Measurements from ENCODE around the gene ARL2BP. TPM values are rescaled to one million over a fixed set of nuclear protein-coding genes. Genes with fewer than 3 reads are reported as not detected.
A peak's percentile ranks its signal among the peaks of the same experiment; 100 is the strongest.

The ARL2BP gene
- total and polyA plus RNA-seq, 2 of the 13 experiments (the other 11 are each of a cell fraction or from before 2014, with no cell fraction given): 64.3 to 67.6 TPM

DNA sequence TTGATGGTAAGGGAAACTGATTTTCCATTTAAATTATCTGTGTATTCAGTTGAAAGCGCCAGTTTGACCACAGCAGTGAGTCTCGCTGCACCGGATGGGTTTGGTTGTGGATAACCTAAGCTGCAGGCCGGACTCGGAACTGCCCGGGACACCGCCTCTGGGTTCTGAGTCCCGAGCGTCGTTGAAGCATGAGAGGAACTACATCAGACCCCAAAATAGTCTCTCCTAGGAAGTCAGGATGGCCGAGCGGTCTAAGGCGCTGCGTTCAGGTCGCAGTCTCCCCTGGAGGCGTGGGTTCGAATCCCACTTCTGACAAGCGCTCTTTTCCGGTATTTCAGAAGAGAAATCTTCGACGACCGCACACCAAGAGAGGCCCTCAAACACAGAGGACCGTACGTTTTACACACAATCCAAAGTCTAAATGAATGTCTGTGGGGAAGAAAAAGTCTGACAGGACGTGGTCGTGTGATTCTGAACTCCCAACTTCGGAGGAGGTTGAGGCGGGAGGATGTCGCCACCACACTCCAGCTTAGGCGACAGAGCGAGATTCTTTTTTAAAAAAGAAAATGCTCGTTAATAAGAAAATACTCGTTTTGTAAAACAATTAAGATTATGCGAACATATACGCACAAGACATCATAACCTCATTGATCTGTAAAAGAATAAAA lies 54.8 kb downstream of the ARL2BP start (continued):
- TF ChIP-seq, protein P1, sequence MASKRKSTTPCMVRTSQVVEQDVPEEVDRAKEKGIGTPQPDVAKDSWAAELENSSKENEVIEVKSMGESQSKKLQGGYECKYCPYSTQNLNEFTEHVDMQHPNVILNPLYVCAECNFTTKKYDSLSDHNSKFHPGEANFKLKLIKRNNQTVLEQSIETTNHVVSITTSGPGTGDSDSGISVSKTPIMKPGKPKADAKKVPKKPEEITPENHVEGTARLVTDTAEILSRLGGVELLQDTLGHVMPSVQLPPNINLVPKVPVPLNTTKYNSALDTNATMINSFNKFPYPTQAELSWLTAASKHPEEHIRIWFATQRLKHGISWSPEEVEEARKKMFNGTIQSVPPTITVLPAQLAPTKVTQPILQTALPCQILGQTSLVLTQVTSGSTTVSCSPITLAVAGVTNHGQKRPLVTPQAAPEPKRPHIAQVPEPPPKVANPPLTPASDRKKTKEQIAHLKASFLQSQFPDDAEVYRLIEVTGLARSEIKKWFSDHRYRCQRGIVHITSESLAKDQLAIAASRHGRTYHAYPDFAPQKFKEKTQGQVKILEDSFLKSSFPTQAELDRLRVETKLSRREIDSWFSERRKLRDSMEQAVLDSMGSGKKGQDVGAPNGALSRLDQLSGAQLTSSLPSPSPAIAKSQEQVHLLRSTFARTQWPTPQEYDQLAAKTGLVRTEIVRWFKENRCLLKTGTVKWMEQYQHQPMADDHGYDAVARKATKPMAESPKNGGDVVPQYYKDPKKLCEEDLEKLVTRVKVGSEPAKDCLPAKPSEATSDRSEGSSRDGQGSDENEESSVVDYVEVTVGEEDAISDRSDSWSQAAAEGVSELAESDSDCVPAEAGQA (IDR thresholded peaks at IDR 0.05; ENCODE audit: low read depth): peak; percentile 68; the same call in 1 of the 2 replicates
- TF ChIP-seq, protein P1 (CRISPR knock-in tag; IDR thresholded peaks at IDR 0.05; ENCODE audit: borderline replicate concordance): no peak; the same call in 1 of the 2 replicates
- TF ChIP-seq ZFP36L2 (CRISPR knock-in tag; IDR thresholded peaks at IDR 0.05) (no peak; the same call in 1 of the 2 replicates), REL (CRISPR knock-in tag; conservative IDR thresholded peaks at IDR 0.05) (no peak), JUND (CRISPR knock-in tag; IDR thresholded peaks at IDR 0.05) (no peak), FOXO1 (CRISPR knock-in tag; IDR thresholded peaks at IDR 0.05) (peak; percentile 65), ZNF607 (CRISPR knock-in tag; IDR thresholded peaks at IDR 0.05; ENCODE audit: borderline replicate concordance) (peak; percentile 79), ZSCAN22 (CRISPR knock-in tag; IDR thresholded peaks at IDR 0.05) (no peak), ETV5 (CRISPR knock-in tag; IDR thresholded peaks at IDR 0.05; ENCODE audit: borderline replicate concordance) (peak; percentile 89), RAD51 (IDR thresholded peaks at IDR 0.05; ENCODE audit: borderline replicate concordance) (no peak), RFX1 (IDR thresholded peaks at IDR 0.05) (no peak), ZNF367 (CRISPR knock-in tag; IDR thresholded peaks at IDR 0.05; ENCODE audit: borderline replicate concordance) (0 out of 2 replicates have a peak, but pooled peaks have one; percentile 28), ZNF737 (CRISPR knock-in tag; IDR thresholded peaks at IDR 0.05; ENCODE audit: borderline replicate concordance) (0 out of 2 replicates have a peak, but pooled peaks have one; percentile 17), ZFP37 (CRISPR knock-in tag; IDR thresholded peaks at IDR 0.05; ENCODE audit: borderline replicate concordance) (peak; percentile 31; the same call in 1 of the 2 replicates), SNAPC2 (CRISPR knock-in tag; IDR thresholded peaks at IDR 0.05) (no peak), ZFX (CRISPR knock-in tag; IDR thresholded peaks at IDR 0.05; ENCODE audit: low read depth) (peak; percentile 67), FOXJ3 (CRISPR knock-in tag; IDR thresholded peaks at IDR 0.05; ENCODE audit: borderline replicate concordance) (no peak; the same call in 1 of the 2 replicates), MEIS1 (CRISPR knock-in tag; IDR thresholded peaks at IDR 0.05; ENCODE audit: borderline replicate concordance) (peak; percentile 15; the same call in 1 of the 2 replicates), NR2F1 (CRISPR knock-in tag; IDR thresholded peaks at IDR 0.05) (peak in 1 of 2 experiments; percentile 45; a peak in 1 of 4 replicates), MXI1 (IDR thresholded peaks at IDR 0.05; ENCODE audit: borderline replicate concordance, low read depth, low read length) (peak; percentile 32; the same call in 1 of the 3 replicates)
- TF ChIP-seq, protein P2, sequence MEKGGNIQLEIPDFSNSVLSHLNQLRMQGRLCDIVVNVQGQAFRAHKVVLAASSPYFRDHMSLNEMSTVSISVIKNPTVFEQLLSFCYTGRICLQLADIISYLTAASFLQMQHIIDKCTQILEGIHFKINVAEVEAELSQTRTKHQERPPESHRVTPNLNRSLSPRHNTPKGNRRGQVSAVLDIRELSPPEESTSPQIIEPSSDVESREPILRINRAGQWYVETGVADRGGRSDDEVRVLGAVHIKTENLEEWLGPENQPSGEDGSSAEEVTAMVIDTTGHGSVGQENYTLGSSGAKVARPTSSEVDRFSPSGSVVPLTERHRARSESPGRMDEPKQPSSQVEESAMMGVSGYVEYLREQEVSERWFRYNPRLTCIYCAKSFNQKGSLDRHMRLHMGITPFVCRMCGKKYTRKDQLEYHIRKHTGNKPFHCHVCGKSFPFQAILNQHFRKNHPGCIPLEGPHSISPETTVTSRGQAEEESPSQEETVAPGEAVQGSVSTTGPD (CRISPR knock-in tag; IDR thresholded peaks at IDR 0.05): no peak
- TF ChIP-seq, protein P3, sequence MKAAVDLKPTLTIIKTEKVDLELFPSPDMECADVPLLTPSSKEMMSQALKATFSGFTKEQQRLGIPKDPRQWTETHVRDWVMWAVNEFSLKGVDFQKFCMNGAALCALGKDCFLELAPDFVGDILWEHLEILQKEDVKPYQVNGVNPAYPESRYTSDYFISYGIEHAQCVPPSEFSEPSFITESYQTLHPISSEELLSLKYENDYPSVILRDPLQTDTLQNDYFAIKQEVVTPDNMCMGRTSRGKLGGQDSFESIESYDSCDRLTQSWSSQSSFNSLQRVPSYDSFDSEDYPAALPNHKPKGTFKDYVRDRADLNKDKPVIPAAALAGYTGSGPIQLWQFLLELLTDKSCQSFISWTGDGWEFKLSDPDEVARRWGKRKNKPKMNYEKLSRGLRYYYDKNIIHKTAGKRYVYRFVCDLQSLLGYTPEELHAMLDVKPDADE (CRISPR knock-in tag; IDR thresholded peaks at IDR 0.05): no peak; the same call in 1 of the 2 replicates
